SK-N-SH (cell line): Measurements from ENCODE around the gene CREB5. TPM values are rescaled to one million over a fixed set of nuclear protein-coding genes. Genes with fewer than 3 reads are reported as not detected.

Experiments
- CTCF ChIA-PET: fragments of 300-600, 350-600 bp; formaldehyde crosslinking; extraction: SDS; loops from one replicate; lab custom pipeline; 2021; lab: Yijun Ruan, JAX
- POLR2A ChIA-PET: fragments of 350-600 bp; sonication (Branson Sonifier 250); formaldehyde crosslinking; extraction: SDS; loops from one replicate; lab custom pipeline; 2020; ENCODE audit warnings: antibody characterized with exemption, inconsistent platforms; lab: Yijun Ruan, JAX
- DNase-seq: peaks from one replicate; pipeline ENCODE4 v3.0.0; 2012
- H2AFZ ChIP-seq: fragments of 200-600 bp; sonication (generic); 2 replicates; pipeline ENCODE4 v1.8.1; 2016; ENCODE audit warnings: antibody characterized with exemption, mild to moderate bottlenecking, low read depth
- H3F3A ChIP-seq: fragments of 200-600 bp; sonication (generic); replicated peaks from 2 replicates; pipeline ENCODE3; 2016; ENCODE audit warnings: antibody characterized with exemption, mild to moderate bottlenecking; ENCODE audit not compliant: insufficient read depth
- H3K27ac ChIP-seq, 2 experiments: fragments of 200-500 bp in 1 of 2; fragments of 200-600 bp in 1 of 2; sonication (Bioruptor generic) in 1 of 2; sonication (generic), shearing (Covaris generic) in 1 of 2; 2 replicates each; pipeline versions ENCODE4 v1.5.1 to v1.6.1; 2014 to 2016; ENCODE audit warnings: low read depth in 2 of 2, inconsistent platforms in 1 of 2, low read length in 1 of 2, mild to moderate bottlenecking in 1 of 2, mixed read lengths in 1 of 2
- H3K27me3 ChIP-seq: fragments of 200-600 bp; sonication (generic), shearing (Covaris generic); 2 replicates; pipeline ENCODE4 v1.6.1; 2016; ENCODE audit warnings: mixed run types; ENCODE audit not compliant: insufficient read depth
- H3K36me3 ChIP-seq, 2 experiments: fragments of 200-500 bp in 1 of 2; fragments of 200-600 bp in 1 of 2; sonication (Bioruptor generic) in 1 of 2; sonication (generic) in 1 of 2; replicated peaks in 1 of 2; 2 replicates each; pipeline versions ENCODE3 to v1.5.1; 2014 to 2016; ENCODE audit warnings: low read length in 1 of 2, mild to moderate bottlenecking in 1 of 2; ENCODE audit not compliant: insufficient read depth in 2 of 2, control insufficient read depth in 1 of 2
- H3K4me1 ChIP-seq, 2 experiments: fragments of 200-500 bp in 1 of 2; fragments of 200-600 bp in 1 of 2; sonication (Bioruptor generic) in 1 of 2; sonication (generic), shearing (Covaris generic) in 1 of 2; 2 replicates each; pipeline versions ENCODE4 v1.5.1 to v1.6.1; 2014 to 2016; ENCODE audit warnings: low read depth in 1 of 2, low read length in 1 of 2, mixed run types in 1 of 2; ENCODE audit not compliant: insufficient read depth in 2 of 2, control insufficient read depth in 1 of 2
- H3K4me2 ChIP-seq: fragments of 200-600 bp; sonication (generic), shearing (Covaris generic); 2 replicates; pipeline ENCODE4 v1.6.1; 2017; ENCODE audit warnings: mixed run types
- H3K4me3 ChIP-seq, 2 experiments: fragments of 200-500 bp in 1 of 2; fragments of 200-600 bp in 1 of 2; sonication (Bioruptor generic) in 1 of 2; sonication (generic), shearing (Covaris generic) in 1 of 2; 2 replicates each; pipeline versions ENCODE4 v1.5.1 to v1.8.1; 2014 to 2016; ENCODE audit warnings: low read depth in 2 of 2, inconsistent platforms in 1 of 2, low read length in 1 of 2, mild to moderate bottlenecking in 1 of 2, mixed read lengths in 1 of 2, moderate library complexity in 1 of 2
- H3K79me2 ChIP-seq: fragments of 200-600 bp; sonication (generic); 2 replicates; pipeline ENCODE4 v1.8.1; 2017; ENCODE audit warnings: mild to moderate bottlenecking; ENCODE audit not compliant: insufficient read depth
- H3K9ac ChIP-seq: fragments of 200-600 bp; sonication (generic); 2 replicates; pipeline ENCODE4 v1.6.1; 2017; ENCODE audit warnings: mixed run types
- H3K9me2 ChIP-seq: fragments of 200-600 bp; sonication (generic); 2 replicates; pipeline ENCODE4 v1.6.1; 2017; ENCODE audit warnings: mixed run types
- H3K9me3 ChIP-seq: fragments of 200-600 bp; sonication (generic); 2 replicates; pipeline ENCODE4 v1.6.1; 2017; ENCODE audit warnings: mixed run types, mild to moderate bottlenecking, moderate library complexity
- H4K20me1 ChIP-seq: fragments of 200-600 bp; sonication (generic); 2 replicates; pipeline ENCODE4 v1.6.1; 2017; ENCODE audit warnings: mild to moderate bottlenecking, mixed run types; ENCODE audit not compliant: insufficient read depth
- CHD2 ChIP-seq: fragments of 150-350 bp; IDR thresholded peaks from 2 replicates; pipeline ENCODE4 v1.6.1; 2018; ENCODE audit warnings: low read length; ENCODE audit not compliant: partially characterized antibody
- ELF1 ChIP-seq: IDR thresholded peaks from 2 replicates; pipeline ENCODE4 v1.4.0; 2012
- EP300 ChIP-seq, 2 experiments: IDR thresholded peaks; 2 replicates each; pipeline versions ENCODE4 v1.4.0 to v1.6.1; 2012; ENCODE audit warnings: borderline replicate concordance in 1 of 2, low read depth in 1 of 2, low read length in 1 of 2
- EZH2phosphoT487 ChIP-seq: fragments of 200-600 bp; sonication (generic); IDR thresholded peaks from 2 replicates; pipeline ENCODE4 v1.6.1; 2017; ENCODE audit warnings: low read depth, mixed run types, mild to moderate bottlenecking, antibody characterized with exemption, moderate library complexity, borderline replicate concordance
- GABPA ChIP-seq: IDR thresholded peaks from 2 replicates; pipeline ENCODE4 v1.4.0; 2012; ENCODE audit warnings: low read depth, mild to moderate bottlenecking
- GATA2 ChIP-seq: sonication (generic); formaldehyde crosslinking; IDR thresholded peaks from 2 replicates; pipeline ENCODE4 v1.5.0; 2020; ENCODE audit warnings: mild to moderate bottlenecking, missing genetic modification reagents
- MAX ChIP-seq: IDR thresholded peaks from 2 replicates; pipeline ENCODE4 v1.4.0; 2012; ENCODE audit warnings: low read depth
- MEF2A ChIP-seq: IDR thresholded peaks from 2 replicates; pipeline ENCODE4 v1.4.0; 2012; ENCODE audit warnings: low read depth, borderline replicate concordance
- MXI1 ChIP-seq: IDR thresholded peaks from 2 replicates; pipeline ENCODE4 v1.6.1; 2012; ENCODE audit warnings: mild to moderate bottlenecking, low read depth, low read length, improper control_type of control experiment
- NFIC ChIP-seq: IDR thresholded peaks from 2 replicates; pipeline ENCODE4 v1.4.0; 2012; ENCODE audit warnings: borderline replicate concordance
- PBX3 ChIP-seq: IDR thresholded peaks from 2 replicates; pipeline ENCODE4; 2012
- POLR2AphosphoS5 ChIP-seq: IDR thresholded peaks from 2 replicates; pipeline ENCODE4 v1.6.1; 2012; ENCODE audit warnings: low read depth, low read length
- RAD21 ChIP-seq: IDR thresholded peaks from 2 replicates; pipeline ENCODE4 v1.6.1; 2012; ENCODE audit warnings: mild to moderate bottlenecking, low read length
- SIN3A ChIP-seq: IDR thresholded peaks from 2 replicates; pipeline ENCODE4 v1.6.1; 2012; ENCODE audit warnings: low read depth, mild to moderate bottlenecking, low read length, moderate library complexity, borderline replicate concordance
- TAF1 ChIP-seq: IDR thresholded peaks from 2 replicates; pipeline ENCODE4 v1.6.1; 2012; ENCODE audit warnings: low read depth, mild to moderate bottlenecking, low read length, moderate library complexity, borderline replicate concordance
- TCF12 ChIP-seq: IDR thresholded peaks from 2 replicates; pipeline ENCODE4 v1.4.0; 2012
- TEAD4 ChIP-seq: IDR thresholded peaks from 2 replicates; pipeline ENCODE4 v1.4.0; 2012; ENCODE audit warnings: mild to moderate bottlenecking, borderline replicate concordance; ENCODE audit not compliant: insufficient read depth
- WGBS: methylation state at CpG from one replicate; pipeline ENCODE4 v1.1.6; 2017; ENCODE audit warnings: low lambda C conversion rate; 5-methylcytosine and 5-hydroxymethylcytosine counted together
- polyA plus RNA-seq, 3 experiments: library from polyadenylated mRNA; depleted of rRNA; stranded (reverse); fragments of >200 nt; gene quantifications; 2 replicates each; pipeline ENCODE4 v1.2.3, GENCODE V29; 2012
- TF ChIP-seq, protein P1 (sequence below): fragments of 150-350 bp; IDR thresholded peaks from 2 replicates; pipeline ENCODE4 v1.6.1; 2017; ENCODE audit warnings: antibody characterized with exemption, low read length, low read depth, borderline replicate concordance
- TF ChIP-seq, protein P2 (sequence below): IDR thresholded peaks from 2 replicates; pipeline ENCODE4 v1.6.1; 2012; ENCODE audit warnings: mild to moderate bottlenecking, low read depth, low read length, moderate library complexity
- TF ChIP-seq, protein P3 (sequence below): IDR thresholded peaks from 2 replicates; pipeline ENCODE4 v1.4.0; 2012; ENCODE audit warnings: low read depth, borderline replicate concordance

CREB5 gene
- polyA plus RNA-seq, 1 of the 3 experiments (the other 2 are of a cell fraction), result 19.3 TPM

DNA sequence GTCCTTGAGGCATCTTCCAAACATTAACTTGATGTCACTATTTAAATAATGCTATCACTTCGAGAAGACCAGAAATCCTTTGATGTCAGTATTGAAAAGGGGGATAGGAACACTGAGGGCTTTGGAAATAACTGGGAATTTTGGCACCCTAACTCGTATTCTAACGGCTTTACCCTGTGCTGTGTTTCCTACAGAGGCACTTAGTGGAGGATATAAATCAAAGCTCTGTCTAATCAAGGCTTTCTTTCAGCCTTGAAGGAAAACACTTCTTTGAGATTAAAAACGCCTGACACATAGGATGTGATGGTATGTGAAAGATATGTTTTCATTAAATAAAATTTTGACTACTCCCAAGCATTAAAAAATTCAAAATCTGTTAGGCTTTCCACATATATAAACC, 62.3 kb downstream of the CREB5 start:
- Histone ChIP-seq H4K20me1 (no peaks in the 10 kb centered on the region), H3K9me2 (no peaks in the 10 kb centered on the region), H3K4me2 (no peak overlapping the region), H3F3A (no peaks in the 10 kb centered on the region), H3K27ac (no peak overlapping the region), H3K79me2 (no peaks in the 10 kb centered on the region), H3K9me3 (no peaks in the 10 kb centered on the region), H3K36me3 (no peaks in the 10 kb centered on the region), H3K9ac (no peak overlapping the region), H2AFZ (no peak overlapping the region), H3K27me3 (no peaks in the 10 kb centered on the region), H3K4me1 (peaks cover 0 to 5% of the 10 kb centered on the region in 2 experiments; a peak in 2 of 4 replicates), H3K4me3 (no peak overlapping the region)
- CTCF ChIA-PET, result interaction anchor here (1.3 kb wide), 1 partner anchor 176 kb away, joined by 3 read pairs; no protein-coding TSS in a partner anchor
- 35% methylated on average over 4 of the region's 4 CpGs for WGBS
- TF ChIP-seq PBX3 (no peak), MAX (no peak), POLR2AphosphoS5 (no peak), GATA2 (no peak), ELF1 (no peak), SIN3A (no peak), TCF12 (no peak), EP300 (IDR thresholded peaks at IDR 0.05; ENCODE audit: borderline replicate concordance in 1 of 2, low read depth in 1 of 2, low read length in 1 of 2) (no peak), GABPA (no peak), NFIC (no peak), MEF2A (no peak), MXI1 (no peak), TEAD4 (no peak), TAF1 (no peak), RAD21 (no peak), CHD2 (no peak), EZH2phosphoT487 (no peak)
- TF ChIP-seq, protein P1, sequence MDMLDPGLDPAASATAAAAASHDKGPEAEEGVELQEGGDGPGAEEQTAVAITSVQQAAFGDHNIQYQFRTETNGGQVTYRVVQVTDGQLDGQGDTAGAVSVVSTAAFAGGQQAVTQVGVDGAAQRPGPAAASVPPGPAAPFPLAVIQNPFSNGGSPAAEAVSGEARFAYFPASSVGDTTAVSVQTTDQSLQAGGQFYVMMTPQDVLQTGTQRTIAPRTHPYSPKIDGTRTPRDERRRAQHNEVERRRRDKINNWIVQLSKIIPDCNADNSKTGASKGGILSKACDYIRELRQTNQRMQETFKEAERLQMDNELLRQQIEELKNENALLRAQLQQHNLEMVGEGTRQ, result no peak
- TF ChIP-seq, protein P2, sequence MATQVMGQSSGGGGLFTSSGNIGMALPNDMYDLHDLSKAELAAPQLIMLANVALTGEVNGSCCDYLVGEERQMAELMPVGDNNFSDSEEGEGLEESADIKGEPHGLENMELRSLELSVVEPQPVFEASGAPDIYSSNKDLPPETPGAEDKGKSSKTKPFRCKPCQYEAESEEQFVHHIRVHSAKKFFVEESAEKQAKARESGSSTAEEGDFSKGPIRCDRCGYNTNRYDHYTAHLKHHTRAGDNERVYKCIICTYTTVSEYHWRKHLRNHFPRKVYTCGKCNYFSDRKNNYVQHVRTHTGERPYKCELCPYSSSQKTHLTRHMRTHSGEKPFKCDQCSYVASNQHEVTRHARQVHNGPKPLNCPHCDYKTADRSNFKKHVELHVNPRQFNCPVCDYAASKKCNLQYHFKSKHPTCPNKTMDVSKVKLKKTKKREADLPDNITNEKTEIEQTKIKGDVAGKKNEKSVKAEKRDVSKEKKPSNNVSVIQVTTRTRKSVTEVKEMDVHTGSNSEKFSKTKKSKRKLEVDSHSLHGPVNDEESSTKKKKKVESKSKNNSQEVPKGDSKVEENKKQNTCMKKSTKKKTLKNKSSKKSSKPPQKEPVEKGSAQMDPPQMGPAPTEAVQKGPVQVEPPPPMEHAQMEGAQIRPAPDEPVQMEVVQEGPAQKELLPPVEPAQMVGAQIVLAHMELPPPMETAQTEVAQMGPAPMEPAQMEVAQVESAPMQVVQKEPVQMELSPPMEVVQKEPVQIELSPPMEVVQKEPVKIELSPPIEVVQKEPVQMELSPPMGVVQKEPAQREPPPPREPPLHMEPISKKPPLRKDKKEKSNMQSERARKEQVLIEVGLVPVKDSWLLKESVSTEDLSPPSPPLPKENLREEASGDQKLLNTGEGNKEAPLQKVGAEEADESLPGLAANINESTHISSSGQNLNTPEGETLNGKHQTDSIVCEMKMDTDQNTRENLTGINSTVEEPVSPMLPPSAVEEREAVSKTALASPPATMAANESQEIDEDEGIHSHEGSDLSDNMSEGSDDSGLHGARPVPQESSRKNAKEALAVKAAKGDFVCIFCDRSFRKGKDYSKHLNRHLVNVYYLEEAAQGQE, result no peak
- TF ChIP-seq, protein P3, sequence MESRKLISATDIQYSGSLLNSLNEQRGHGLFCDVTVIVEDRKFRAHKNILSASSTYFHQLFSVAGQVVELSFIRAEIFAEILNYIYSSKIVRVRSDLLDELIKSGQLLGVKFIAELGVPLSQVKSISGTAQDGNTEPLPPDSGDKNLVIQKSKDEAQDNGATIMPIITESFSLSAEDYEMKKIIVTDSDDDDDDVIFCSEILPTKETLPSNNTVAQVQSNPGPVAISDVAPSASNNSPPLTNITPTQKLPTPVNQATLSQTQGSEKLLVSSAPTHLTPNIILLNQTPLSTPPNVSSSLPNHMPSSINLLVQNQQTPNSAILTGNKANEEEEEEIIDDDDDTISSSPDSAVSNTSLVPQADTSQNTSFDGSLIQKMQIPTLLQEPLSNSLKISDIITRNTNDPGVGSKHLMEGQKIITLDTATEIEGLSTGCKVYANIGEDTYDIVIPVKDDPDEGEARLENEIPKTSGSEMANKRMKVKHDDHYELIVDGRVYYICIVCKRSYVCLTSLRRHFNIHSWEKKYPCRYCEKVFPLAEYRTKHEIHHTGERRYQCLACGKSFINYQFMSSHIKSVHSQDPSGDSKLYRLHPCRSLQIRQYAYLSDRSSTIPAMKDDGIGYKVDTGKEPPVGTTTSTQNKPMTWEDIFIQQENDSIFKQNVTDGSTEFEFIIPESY, result no peak
- POLR2A ChIA-PET, result no interaction called here
- DNase-seq, result no peak
